ENCODE measurements around the gene ABCA1. TPM values are rescaled to one million over a fixed set of nuclear protein-coding genes. Genes with fewer than 3 reads are reported as not detected.
"Not testable (repeated sequence)": the region's sequence is repeated elsewhere in the genome, so short reads cannot be mapped to it uniquely, and the experiment has no call there.

The ABCA1 gene
- total RNA-seq, 2 experiments from 2014 or later = 0.93 to 1.6 TPM

DNA sequence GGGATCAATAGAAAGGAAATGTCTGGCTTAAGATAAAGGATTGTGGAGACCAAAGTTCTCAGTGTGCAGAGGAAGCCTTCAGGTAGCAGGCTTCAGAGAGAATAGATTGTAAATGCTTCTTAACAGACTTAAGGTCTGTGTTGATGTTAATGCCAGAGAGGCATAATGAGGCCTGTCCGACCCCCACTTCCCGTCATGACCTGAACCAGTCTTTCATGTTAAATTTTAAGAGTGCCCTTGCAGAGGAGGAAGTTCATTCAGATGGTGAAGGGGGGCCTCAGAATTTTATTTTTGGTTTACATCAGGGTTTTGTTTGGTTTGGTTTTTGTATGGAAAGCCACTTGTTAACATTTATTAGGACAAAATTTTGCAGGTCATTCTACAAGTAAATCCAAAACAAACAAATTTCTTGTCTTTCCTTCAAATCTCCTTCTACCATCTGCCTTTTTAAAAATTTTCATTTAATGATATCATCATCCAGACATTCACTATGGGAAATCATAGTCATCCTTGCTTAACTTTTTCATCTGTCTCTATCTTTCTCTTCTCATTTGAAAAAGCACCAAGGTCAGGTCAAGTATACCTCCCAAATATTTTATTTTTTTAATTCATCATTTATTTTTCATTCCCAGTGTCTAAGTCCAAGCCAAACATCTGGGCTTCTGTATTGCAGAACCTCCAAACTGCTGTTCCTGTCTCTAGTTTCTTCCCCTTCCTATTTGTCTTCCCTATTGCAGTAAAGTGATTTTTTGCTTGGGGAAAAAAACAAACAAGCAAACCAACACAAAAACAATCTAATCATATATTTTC, 6.9 kb upstream of the ABCA1 start:
- Mint-ChIP-seq H3K4me1 (no peaks in the 10 kb centered on the region), H3K27me3 (peaks cover 5% of the 10 kb centered on the region), H3K9me3 (no peaks in the 10 kb centered on the region), H3K4me3 (no peak overlapping the region), H3K36me3 (ENCODE audit: low read depth) (no peaks in the 10 kb centered on the region), H3K27ac (no peak overlapping the region)
- no peak for DNase-seq
- ChIA-PET POLR2A (no interaction called here), CTCF (no interaction called here)

DNA sequence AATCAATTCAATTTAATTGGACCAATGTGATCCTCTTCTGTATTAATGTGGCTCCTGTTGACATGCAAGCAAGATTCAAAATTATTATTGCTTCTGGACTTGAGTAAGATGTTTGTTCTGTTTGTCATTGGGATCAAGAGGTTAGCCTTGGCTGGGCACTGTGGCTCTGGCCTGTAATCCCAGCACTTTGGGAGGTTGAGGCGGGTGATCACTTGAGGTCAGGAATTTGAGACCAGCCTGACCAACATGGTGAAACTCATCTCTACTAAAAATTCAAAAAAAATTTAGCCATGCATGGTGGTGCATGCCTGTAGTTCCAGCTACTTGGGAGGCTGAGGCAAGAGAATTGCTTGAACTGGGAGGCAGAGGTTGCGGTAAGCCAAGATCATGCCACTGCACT, 5.1 kb upstream of the ABCA1 start:
- peaks cover 12% of the 10 kb centered on the region for H3K27me3 Mint-ChIP-seq
- H3K4me1 Mint-ChIP-seq; H3K36me3 Mint-ChIP-seq (ENCODE audit: low read depth); POLR2A ChIA-PET; H3K9me3 Mint-ChIP-seq; DNase-seq; H3K4me3 Mint-ChIP-seq; CTCF ChIA-PET; H3K27ac Mint-ChIP-seq: not testable (repeated sequence)

DNA sequence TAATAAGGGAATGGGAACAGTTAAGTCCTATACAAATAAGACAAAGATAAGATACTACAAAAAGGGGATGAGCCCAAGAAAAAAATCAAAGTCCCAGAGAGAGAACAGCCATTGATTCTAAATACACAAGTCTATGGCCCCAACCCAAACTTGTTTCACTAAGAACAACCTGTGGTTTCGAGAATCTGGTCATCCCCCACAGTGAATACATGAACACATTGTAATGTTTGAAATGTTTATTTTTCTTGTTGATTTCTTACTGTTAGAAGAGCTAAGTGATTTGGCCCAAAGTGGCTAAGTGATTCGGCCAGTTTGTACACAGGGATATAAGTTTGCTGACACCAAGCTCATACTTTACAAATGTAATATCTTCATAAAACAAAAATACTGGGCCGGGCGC, 3.3 kb upstream of the ABCA1 start:
- Mint-ChIP-seq H3K27me3 (peaks cover 21% of the 10 kb centered on the region), H3K27ac (no peak overlapping the region), H3K4me1 (peaks cover 18% of the 10 kb centered on the region), H3K36me3 (ENCODE audit: low read depth) (no peaks in the 10 kb centered on the region), H3K9me3 (no peaks in the 10 kb centered on the region), H3K4me3 (no peak overlapping the region)
- CTCF ChIA-PET = no interaction called here
- POLR2A ChIA-PET = no interaction called here
- no peak for DNase-seq

GRCh38 chr9:104927216-104927911, 591 bp downstream of the ABCA1 start:
- Mint-ChIP-seq H3K27me3 (peaks cover 34% of the 10 kb centered on the region), H3K4me3 (peak overlapping the region; percentile 80), H3K4me1 (peaks cover 24% of the 10 kb centered on the region), H3K27ac (no peak overlapping the region), H3K9me3 (no peaks in the 10 kb centered on the region), H3K36me3 (ENCODE audit: low read depth) (no peaks in the 10 kb centered on the region)
- ChIA-PET POLR2A (interaction anchor here (0.5 to 2.5 kb wide), 6 partner anchors 34 to 478 kb away, joined by 3 to 20 read pairs (median 6); partner anchors contain the start of gene NIPSNAP3A), CTCF (interaction anchor here (0.7 to 3.2 kb wide), 14 partner anchors 17 to 478 kb away, joined by 3 to 15 read pairs (median 4); no protein-coding TSS in a partner anchor)
- DNase-seq = peak; percentile 18

GRCh38 chr9:104923740-104924139, 4.2 kb downstream of the ABCA1 start:
- Mint-ChIP-seq H3K4me1 (peaks cover 23% of the 10 kb centered on the region), H3K27ac (no peak overlapping the region), H3K36me3 (ENCODE audit: low read depth) (no peaks in the 10 kb centered on the region), H3K9me3 (no peaks in the 10 kb centered on the region), H3K27me3 (peaks cover 31% of the 10 kb centered on the region), H3K4me3 (no peak overlapping the region)
- ChIA-PET CTCF (interaction anchor here (0.6 kb wide), 1 partner anchor 1039 kb away, joined by 3 read pairs; no protein-coding TSS in a partner anchor), POLR2A (no interaction called here)
- no peak for DNase-seq

DNA sequence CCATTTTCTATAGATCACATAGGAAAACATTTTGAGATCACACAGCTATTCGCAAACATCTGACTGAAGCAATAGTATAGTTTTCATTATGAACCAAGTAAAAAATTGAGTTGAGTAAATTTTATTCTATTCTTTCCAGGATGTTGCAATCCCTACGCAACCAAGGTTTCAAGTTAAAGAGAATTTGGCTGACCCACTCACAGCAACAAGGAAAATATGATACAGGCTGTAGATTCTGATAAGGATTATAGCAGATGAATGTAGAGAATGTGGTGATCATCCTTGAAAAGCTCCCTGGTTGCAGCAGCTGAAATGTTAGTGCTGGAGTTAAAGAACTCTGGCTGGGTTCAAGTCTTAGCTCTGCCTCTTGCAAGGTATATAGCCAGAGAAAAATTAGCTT, 4.7 kb downstream of the ABCA1 start:
- Mint-ChIP-seq H3K36me3 (ENCODE audit: low read depth) (no peaks in the 10 kb centered on the region), H3K27ac (no peak overlapping the region), H3K9me3 (no peaks in the 10 kb centered on the region), H3K4me1 (peaks cover 19% of the 10 kb centered on the region), H3K27me3 (peaks cover 29% of the 10 kb centered on the region), H3K4me3 (no peak overlapping the region)
- CTCF ChIA-PET = interaction anchor here (0.6 kb wide), 1 partner anchor 1038 kb away, joined by 3 read pairs; no protein-coding TSS in a partner anchor
- POLR2A ChIA-PET = no interaction called here
- no peak for DNase-seq

DNA sequence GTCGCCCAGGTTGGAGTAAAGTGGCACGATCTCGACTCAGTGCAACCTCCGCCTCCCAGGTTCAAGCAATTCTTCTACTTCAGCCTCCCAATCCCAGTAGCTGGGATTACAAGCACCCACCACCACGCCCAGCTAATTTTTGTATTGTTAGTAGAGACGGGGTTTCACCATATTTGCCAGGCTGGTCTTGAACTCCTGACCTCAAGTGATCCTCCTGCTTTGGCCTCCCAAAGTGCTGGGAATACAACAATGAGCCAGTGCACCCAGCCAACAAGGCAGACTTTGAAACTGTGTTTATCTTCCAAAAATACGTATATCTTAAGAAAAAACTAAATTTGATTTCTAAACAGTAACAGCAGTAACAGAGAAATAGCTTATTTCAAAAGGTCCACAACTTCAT, 5.2 kb downstream of the ABCA1 start:
- DNase-seq; CTCF ChIA-PET; H3K4me3 Mint-ChIP-seq; H3K9me3 Mint-ChIP-seq; H3K36me3 Mint-ChIP-seq (ENCODE audit: low read depth); H3K27ac Mint-ChIP-seq; POLR2A ChIA-PET: not testable (repeated sequence)
- H3K27me3 Mint-ChIP-seq = peaks cover 25% of the 10 kb centered on the region
- H3K4me1 Mint-ChIP-seq = peaks cover 15% of the 10 kb centered on the region

DNA sequence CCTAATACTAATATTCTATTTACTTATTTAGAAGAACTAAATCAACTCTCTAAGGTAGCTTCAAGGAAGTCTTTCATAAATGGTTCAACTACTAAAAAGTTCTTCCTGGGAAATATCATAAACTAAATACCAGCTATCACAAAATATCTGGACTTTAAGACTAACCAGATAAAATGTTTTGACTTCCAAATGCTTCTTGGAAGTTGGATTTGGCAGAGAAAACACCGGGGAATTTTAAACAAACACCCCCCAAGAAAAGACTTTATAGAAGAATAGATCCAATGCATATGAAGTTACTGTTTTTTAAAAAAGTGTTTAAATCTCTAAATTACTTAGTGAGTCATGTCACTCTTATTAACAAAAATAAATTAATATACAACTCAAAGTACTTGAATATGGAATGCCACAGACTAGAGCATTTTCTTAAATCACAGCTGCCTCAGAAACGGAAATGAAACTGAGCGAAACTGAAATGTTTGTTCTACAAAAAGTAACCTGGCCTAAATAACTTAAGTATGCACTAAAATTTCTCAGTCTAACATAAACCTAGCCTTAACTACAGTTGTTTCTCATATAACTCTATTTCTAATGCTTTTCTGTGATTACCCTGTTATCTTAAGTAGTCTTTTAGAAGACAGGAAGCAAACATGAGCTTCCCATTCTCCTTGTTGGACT, 6.8 kb downstream of the ABCA1 start:
- ChIA-PET CTCF (no interaction called here), POLR2A (no interaction called here)
- Mint-ChIP-seq H3K4me1 (peaks cover 5% of the 10 kb centered on the region), H3K9me3 (no peaks in the 10 kb centered on the region), H3K36me3 (ENCODE audit: low read depth) (no peaks in the 10 kb centered on the region), H3K4me3 (no peak overlapping the region), H3K27me3 (peaks cover 20% of the 10 kb centered on the region), H3K27ac (no peak overlapping the region)
- DNase-seq = no peak

DNA sequence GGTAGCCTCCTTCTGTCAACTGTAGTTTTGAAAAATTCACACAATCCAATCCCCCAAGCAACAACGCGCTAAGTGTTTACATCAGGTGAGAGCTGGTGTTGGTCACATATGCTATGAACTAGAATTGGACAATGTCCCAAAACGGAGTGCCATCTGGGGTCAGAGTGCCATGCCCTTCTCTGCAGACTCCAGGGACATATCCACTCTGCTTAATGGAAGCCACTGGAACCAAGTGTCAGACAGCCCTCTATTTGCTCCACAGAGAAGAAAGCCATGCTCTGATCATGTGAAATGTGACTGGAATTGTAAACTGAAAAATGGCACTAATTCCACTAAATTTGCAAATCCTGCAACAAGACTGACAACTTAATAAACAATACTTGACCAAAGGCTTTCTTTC, 12.2 kb downstream of the ABCA1 start:
- ChIA-PET CTCF (no interaction called here), POLR2A (no interaction called here)
- Mint-ChIP-seq H3K36me3 (ENCODE audit: low read depth) (no peaks in the 10 kb centered on the region), H3K27ac (no peak overlapping the region), H3K9me3 (no peaks in the 10 kb centered on the region), H3K4me3 (no peak overlapping the region), H3K4me1 (peaks cover 2% of the 10 kb centered on the region), H3K27me3 (peaks cover 19% of the 10 kb centered on the region)
- DNase-seq = no peak

DNA sequence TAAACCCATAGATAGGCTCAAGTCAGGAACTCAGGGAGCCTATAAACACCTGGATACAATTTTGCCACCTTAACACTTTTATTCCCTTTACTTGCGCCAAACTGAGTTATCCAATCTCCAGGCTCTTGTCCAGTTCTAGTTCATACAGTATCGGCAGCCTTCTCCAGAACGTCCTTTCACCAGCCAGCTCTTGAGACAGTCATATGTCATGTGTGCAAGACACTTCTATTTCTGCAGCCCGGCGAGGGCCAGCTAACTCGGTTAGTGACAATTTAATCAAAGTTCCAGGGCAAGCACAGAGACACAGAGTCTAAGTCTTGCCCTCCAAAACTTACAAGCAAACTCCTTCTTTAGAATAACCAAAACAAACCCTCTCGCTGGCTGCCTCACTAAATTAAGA, 12.9 kb downstream of the ABCA1 start:
- no peak for DNase-seq
- ChIA-PET CTCF (no interaction called here), POLR2A (no interaction called here)
- H3K4me3 Mint-ChIP-seq = no peak overlapping the region
- H3K9me3 Mint-ChIP-seq = no peaks in the 10 kb centered on the region
- H3K27me3 Mint-ChIP-seq = peaks cover 22% of the 10 kb centered on the region
- no peaks in the 10 kb centered on the region for H3K36me3 Mint-ChIP-seq (ENCODE audit: low read depth)
- H3K4me1 Mint-ChIP-seq = peaks cover 2% of the 10 kb centered on the region
- no peak overlapping the region for H3K27ac Mint-ChIP-seq

DNA sequence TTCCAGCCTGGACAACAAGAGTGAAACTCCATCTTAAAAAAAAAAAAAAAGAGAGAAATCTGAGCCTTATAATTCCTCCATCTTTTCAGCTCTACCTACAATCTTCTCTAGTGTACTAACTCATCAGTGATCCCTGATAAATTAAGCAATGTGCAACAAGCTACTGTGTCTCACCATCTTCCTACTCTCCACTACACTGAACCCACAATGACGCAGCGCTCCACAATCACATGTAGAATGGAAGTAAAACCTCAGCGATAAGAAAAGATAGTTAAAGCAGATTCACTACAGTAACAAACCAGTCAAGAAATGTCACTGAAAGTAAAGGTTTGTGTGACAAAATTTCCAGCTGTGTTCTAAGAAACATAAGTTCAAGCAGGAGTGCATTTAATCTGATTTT, 13.5 kb downstream of the ABCA1 start:
- ChIA-PET CTCF (no interaction called here), POLR2A (no interaction called here)
- Mint-ChIP-seq H3K27ac (no peak overlapping the region), H3K4me1 (peaks cover 3% of the 10 kb centered on the region), H3K27me3 (peaks cover 22% of the 10 kb centered on the region), H3K4me3 (no peak overlapping the region), H3K36me3 (ENCODE audit: low read depth) (no peaks in the 10 kb centered on the region), H3K9me3 (no peaks in the 10 kb centered on the region)
- DNase-seq = no peak

- ChIA-PET CTCF (no interaction called here), POLR2A (no interaction called here)
- Mint-ChIP-seq H3K27ac (no peak overlapping the region), H3K36me3 (ENCODE audit: low read depth) (no peaks in the 10 kb centered on the region), H3K4me1 (peaks cover 3% of the 10 kb centered on the region), H3K27me3 (peaks cover 26% of the 10 kb centered on the region), H3K4me3 (no peak overlapping the region), H3K9me3 (no peaks in the 10 kb centered on the region)
- DNase-seq = no peak
Observed at GRCh38 chr9:104912606-104913005, 15.3 kb downstream of the ABCA1 start.

DNA sequence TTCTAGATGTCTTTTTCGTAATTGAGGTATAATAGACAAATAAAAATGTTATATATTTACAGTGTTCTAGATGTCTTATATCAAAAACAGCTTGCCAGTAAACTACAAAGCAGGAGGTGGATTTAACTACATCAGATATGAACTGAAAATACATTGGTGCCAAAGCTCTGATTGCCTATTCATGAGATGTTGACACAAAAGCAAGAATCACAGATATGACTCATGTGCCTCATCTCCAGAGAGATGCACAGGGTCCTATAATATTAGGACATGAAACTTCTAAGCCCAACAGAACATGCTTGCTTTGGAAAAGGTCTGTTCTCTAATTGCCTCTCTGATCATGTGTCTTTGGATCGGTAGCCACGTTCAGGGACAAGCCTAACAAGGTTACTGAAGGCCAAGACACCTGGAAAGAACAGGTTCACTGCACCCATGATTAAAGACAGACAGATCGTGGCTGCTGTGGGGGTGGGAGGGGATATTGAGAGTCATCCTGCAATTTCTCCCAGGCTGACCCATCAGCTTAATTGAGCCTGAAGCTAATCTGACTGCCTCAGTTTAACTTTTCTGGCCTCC, 16.8 kb downstream of the ABCA1 start:
- Mint-ChIP-seq H3K36me3 (ENCODE audit: low read depth) (no peaks in the 10 kb centered on the region), H3K4me1 (peaks cover 3% of the 10 kb centered on the region), H3K9me3 (no peaks in the 10 kb centered on the region), H3K4me3 (no peak overlapping the region), H3K27ac (no peak overlapping the region), H3K27me3 (peaks cover 29% of the 10 kb centered on the region)
- POLR2A ChIA-PET = no interaction called here
- DNase-seq = no peak
- CTCF ChIA-PET = interaction anchor here (1.4 to 1.6 kb wide), 2 partner anchors 16 to 48 kb away, joined by 3 to 4 read pairs; no protein-coding TSS in a partner anchor
